ENCODE data around the gene NAGLU. TPM values are rescaled to one million over a fixed set of nuclear protein-coding genes. Genes with fewer than 3 reads are reported as not detected.
"Not testable (repeated sequence)": the region's sequence is repeated elsewhere in the genome, so short reads cannot be mapped to it uniquely, and the experiment has no call there.

NAGLU gene
- polyA plus RNA-seq, 3 donors: 10.4 to 32.9 (median 24.9) TPM

DNA sequence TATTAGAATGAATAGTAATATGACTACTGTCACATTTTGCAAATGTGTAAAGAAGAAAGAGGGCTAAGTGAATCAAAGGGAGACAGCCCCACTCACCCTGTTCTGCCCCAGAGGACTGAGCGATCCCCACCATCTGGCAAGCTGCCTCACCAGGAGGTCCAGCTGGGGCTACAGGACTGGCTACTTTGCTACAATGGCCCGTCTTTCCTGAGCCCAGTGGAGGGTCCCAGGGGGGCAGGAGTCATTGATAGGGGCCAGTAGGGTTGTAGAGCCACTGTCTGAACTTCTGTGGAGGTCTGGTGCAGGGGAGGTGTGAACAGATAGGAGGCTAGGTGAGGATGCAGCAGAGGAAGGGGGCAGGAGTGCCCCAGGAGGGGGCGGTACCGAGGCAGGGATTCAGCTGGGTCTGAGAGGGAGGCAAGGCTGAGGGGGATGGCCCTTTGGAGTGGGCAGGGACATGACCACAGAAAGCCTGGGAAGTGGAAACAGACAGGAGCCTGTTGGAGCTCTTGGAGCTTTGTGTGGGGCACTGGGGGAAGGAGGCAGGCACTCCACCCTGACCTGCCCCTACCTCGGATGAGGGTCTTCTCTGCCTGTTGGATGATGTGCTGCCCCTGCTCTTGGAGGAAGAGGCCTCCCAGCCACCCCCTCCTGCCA lies 20.0 kb downstream of the NAGLU start:
- H3K36me3 ChIP-seq (replicated peaks in 1 of 2; ENCODE audit: control insufficient read depth in 1 of 2, insufficient read depth in 2 of 2, low read length in 2 of 2); H3K9ac ChIP-seq (ENCODE audit: insufficient read depth, low read length, poor library complexity, severe bottlenecking); H3K27me3 Mint-ChIP-seq (ENCODE audit: low read depth in 3 of 3); H4K20me1 ChIP-seq (ENCODE audit: insufficient read depth, low read length); H3K4me3 Mint-ChIP-seq; H2AFZ ChIP-seq (ENCODE audit: insufficient read depth, low read depth, low read length, poor library complexity, severe bottlenecking); H3K9me3 ChIP-seq (replicated peaks in 1 of 2; ENCODE audit: control insufficient read depth in 1 of 2, insufficient read depth in 1 of 2, low read length in 2 of 2); H3K4me3 ChIP-seq (replicated peaks in 1 of 3; ENCODE audit: low read depth in 2 of 3, low read length in 3 of 3); H3K9me3 Mint-ChIP-seq; intact Hi-C loops (cut with micrococcal nuclease); H3K27ac ChIP-seq (ENCODE audit: low read depth in 1 of 2, low read length in 2 of 2); H3K36me3 Mint-ChIP-seq; H3K27me3 ChIP-seq (ENCODE audit: control insufficient read depth in 2 of 2, insufficient read depth in 2 of 2, low read length in 2 of 2); H3K4me2 ChIP-seq (replicated peaks; ENCODE audit: extremely low read depth, low read length, poor library complexity, severe bottlenecking); H3K27ac Mint-ChIP-seq; DNase-seq: not testable (repeated sequence)
- H3K4me1 Mint-ChIP-seq: peaks cover 25% of the 10 kb centered on the region
- 53% methylated on average over 4 of the region's 5 CpGs for WGBS (ENCODE audit: insufficient coverage)
- H3K4me1 ChIP-seq (ENCODE audit: control insufficient read depth in 1 of 2, insufficient read depth in 2 of 2, low read length in 2 of 2): peaks cover 18 to 22% of the 10 kb centered on the region in 2 donors
- H3K79me2 ChIP-seq (ENCODE audit: insufficient read depth, low read length): peaks cover 11% of the 10 kb centered on the region

DNA sequence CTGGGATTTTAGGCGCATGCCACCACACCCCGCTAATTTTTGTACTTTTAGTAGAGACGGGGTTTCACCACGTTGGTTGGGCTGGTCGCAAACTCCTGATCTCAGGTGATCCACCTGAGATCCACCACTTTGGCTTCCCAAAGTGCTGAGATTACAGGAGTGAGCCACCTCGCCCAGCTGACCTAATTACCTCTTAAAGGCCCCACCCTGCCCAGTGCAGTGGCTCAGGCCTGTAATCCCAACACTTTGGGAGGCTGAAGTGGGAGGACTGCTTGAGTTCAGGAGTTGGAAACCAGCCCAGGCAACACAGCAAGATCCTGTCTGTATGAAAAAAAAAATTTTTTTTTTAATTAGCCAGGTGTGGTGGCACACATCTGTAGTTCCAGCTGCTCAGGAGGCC lies 23.0 kb downstream of the NAGLU start:
- Histone ChIP-seq H3K4me2 (replicated peaks; ENCODE audit: extremely low read depth, low read length, poor library complexity, severe bottlenecking) (no peak overlapping the region), H3K79me2 (ENCODE audit: insufficient read depth, low read length) (peaks cover 30% of the 10 kb centered on the region), H3K9me3 (replicated peaks in 1 of 2; ENCODE audit: control insufficient read depth in 1 of 2, insufficient read depth in 1 of 2, low read length in 2 of 2) (no peaks in the 10 kb centered on the region), H3K27me3 (ENCODE audit: control insufficient read depth in 2 of 2, insufficient read depth in 2 of 2, low read length in 2 of 2) (no peaks in the 10 kb centered on the region), H3K27ac (ENCODE audit: low read depth in 1 of 2, low read length in 2 of 2) (no peak overlapping the region), H3K9ac (ENCODE audit: insufficient read depth, low read length, poor library complexity, severe bottlenecking) (no peak overlapping the region), H3K4me3 (replicated peaks in 1 of 3; ENCODE audit: low read depth in 2 of 3, low read length in 3 of 3) (no peak overlapping the region), H3K4me1 (ENCODE audit: control insufficient read depth in 1 of 2, insufficient read depth in 2 of 2, low read length in 2 of 2) (peaks cover 33 to 41% of the 10 kb centered on the region in 2 donors), H3K36me3 (replicated peaks in 1 of 2; ENCODE audit: control insufficient read depth in 1 of 2, insufficient read depth in 2 of 2, low read length in 2 of 2) (peaks cover 0 to 4% of the 10 kb centered on the region in 2 donors), H2AFZ (ENCODE audit: insufficient read depth, low read depth, low read length, poor library complexity, severe bottlenecking) (no peak overlapping the region), H4K20me1 (ENCODE audit: insufficient read depth, low read length) (peaks cover 20% of the 10 kb centered on the region)
- TF ChIP-seq, protein P1, sequence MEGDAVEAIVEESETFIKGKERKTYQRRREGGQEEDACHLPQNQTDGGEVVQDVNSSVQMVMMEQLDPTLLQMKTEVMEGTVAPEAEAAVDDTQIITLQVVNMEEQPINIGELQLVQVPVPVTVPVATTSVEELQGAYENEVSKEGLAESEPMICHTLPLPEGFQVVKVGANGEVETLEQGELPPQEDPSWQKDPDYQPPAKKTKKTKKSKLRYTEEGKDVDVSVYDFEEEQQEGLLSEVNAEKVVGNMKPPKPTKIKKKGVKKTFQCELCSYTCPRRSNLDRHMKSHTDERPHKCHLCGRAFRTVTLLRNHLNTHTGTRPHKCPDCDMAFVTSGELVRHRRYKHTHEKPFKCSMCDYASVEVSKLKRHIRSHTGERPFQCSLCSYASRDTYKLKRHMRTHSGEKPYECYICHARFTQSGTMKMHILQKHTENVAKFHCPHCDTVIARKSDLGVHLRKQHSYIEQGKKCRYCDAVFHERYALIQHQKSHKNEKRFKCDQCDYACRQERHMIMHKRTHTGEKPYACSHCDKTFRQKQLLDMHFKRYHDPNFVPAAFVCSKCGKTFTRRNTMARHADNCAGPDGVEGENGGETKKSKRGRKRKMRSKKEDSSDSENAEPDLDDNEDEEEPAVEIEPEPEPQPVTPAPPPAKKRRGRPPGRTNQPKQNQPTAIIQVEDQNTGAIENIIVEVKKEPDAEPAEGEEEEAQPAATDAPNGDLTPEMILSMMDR (IDR thresholded peaks at IDR 0.05): no peak
- Mint-ChIP-seq H3K27ac (peak overlapping the region in 1 of 7 donors; percentile 28), H3K4me3 (no peak overlapping the region), H3K27me3 (ENCODE audit: low read depth in 3 of 3) (peaks cover 0 to 10% (median 2%) of the 10 kb centered on the region in 3 donors), H3K36me3 (peaks cover 6 to 7% of the 10 kb centered on the region in 2 donors), H3K9me3 (peaks cover 0 to 3% (median 0%) of the 10 kb centered on the region in 7 donors), H3K4me1 (peaks cover 30% of the 10 kb centered on the region)
- intact Hi-C loops (cut with micrococcal nuclease): no loop called here
- 96% methylated on average over 5 of the region's 6 CpGs for WGBS (ENCODE audit: insufficient coverage)
- no peak for DNase-seq
